ENCODE data around the gene C12orf43.

DNA sequence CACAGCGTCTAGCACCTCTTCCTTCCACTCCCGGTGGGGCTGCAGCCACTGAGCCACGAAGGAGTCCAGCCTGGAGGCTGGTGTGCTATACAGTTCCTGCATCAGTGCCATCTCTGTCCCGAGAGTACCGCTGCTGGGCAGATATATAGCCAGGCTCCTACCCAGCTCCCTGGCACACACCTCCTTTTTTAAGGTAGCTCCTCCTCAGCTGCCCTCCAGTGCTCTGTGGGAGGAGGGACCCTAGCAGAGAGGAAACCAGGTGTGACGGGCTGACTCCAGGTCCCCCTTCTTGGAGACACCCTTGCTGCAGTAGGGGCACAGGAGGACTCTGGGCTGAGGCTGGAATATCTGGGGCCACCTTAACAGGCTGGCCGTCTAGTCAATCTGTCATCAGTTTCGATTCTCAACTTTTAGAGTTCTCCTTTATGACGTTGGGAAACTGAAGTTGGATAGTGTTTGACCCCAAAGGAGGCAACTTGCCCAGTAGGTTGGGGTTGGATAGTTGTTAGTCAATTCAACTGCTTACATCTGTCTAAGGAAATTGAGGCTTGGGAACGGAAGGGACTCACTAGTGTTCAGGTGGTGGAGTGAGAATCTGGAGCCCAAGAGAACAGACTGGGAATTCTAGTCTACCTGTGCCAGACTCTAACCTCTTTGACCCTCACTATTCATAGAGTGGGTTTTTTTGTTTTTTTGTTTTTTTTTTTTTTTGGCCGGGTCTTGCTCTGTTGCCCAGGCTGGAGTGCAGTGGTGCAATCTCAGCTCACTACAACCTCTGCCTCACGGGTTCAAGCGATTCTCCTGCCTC, 22.8 kb upstream of the C12orf43 start, which contains the start of gene OASL:
- TF ChIP-seq CTCF (IDR thresholded peaks at IDR 0.05) (no peak), EZH2 (IDR thresholded peaks at IDR 0.05) (no peak)
